ENCODE results near the gene CYP1B1. TPM values are rescaled to one million over a fixed set of nuclear protein-coding genes. Genes with fewer than 3 reads are reported as not detected.

The CYP1B1 gene
- total and polyA plus RNA-seq, 10 donors, result 17.7 to 121 (median 58.1) TPM

GRCh38 chr2:38121481-38121880, 45.5 kb upstream of the CYP1B1 start:
- intact Hi-C loops (cut with DNase I; ENCODE audit: low total_unique reads), result no loop called here
- Histone ChIP-seq H3K27ac (peak overlapping the region in 1 of 8 donors; percentile 20), H3K27me3 (replicated peaks in 1 of 7) (no peaks in the 10 kb centered on the region), H3K9me3 (peaks cover 0 to 7% (median 5%) of the 10 kb centered on the region in 8 donors), H3K36me3 (no peaks in the 10 kb centered on the region), H3K4me3 (no peak overlapping the region), H3K4me1 (peaks cover 0 to 12% (median 0%) of the 10 kb centered on the region in 6 donors)
- DNase-seq, result no peak
- no peak for TF ChIP-seq POLR2AphosphoS5 (IDR thresholded peaks at IDR 0.05)
- TF ChIP-seq CTCF (IDR thresholded peaks at IDR 0.05 in 8 of 11, conservative IDR thresholded peaks at IDR 0.05 in 3 of 11), result no peak
- TF ChIP-seq POLR2A (IDR thresholded peaks at IDR 0.05), result no peak
- WGBS, 5 donors, result 66 to 88% (median 77%) methylated on average over 2 of the region's 2 CpGs

- Histone ChIP-seq H3K4me1 (peaks cover 0 to 19% (median 1%) of the 10 kb centered on the region in 6 donors), H3K27ac (peak overlapping the region in 2 of 8 donors; percentile 20 to 21), H3K27me3 (replicated peaks in 1 of 7) (no peaks in the 10 kb centered on the region), H3K9me3 (peaks cover 0 to under 1% (median 0%) of the 10 kb centered on the region in 8 donors), H3K4me3 (no peak overlapping the region), H3K36me3 (no peaks in the 10 kb centered on the region)
- TF ChIP-seq POLR2A (IDR thresholded peaks at IDR 0.05) (no peak), POLR2AphosphoS5 (IDR thresholded peaks at IDR 0.05) (no peak), CTCF (IDR thresholded peaks at IDR 0.05 in 8 of 11, conservative IDR thresholded peaks at IDR 0.05 in 3 of 11) (no peak)
- intact Hi-C loops (cut with DNase I; ENCODE audit: low total_unique reads), result no loop called here
- 82 to 93% (median 87%) methylated on average over 5 of the region's 5 CpGs for WGBS, 5 donors
- no peak for DNase-seq
Observed at GRCh38 chr2:38120829-38121228, 44.9 kb upstream of the CYP1B1 start.

GRCh38 chr2:38120264-38120592, 44.3 kb upstream of the CYP1B1 start:
- peak overlapping the region in 2 of 8 donors; percentile 21 to 41 for H3K27ac ChIP-seq
- no peaks in the 10 kb centered on the region for H3K9me3 ChIP-seq
- intact Hi-C loops (cut with DNase I; ENCODE audit: low total_unique reads), result no loop called here
- H3K4me1 ChIP-seq, result peaks cover 0 to 25% (median 6%) of the 10 kb centered on the region in 6 donors
- TF ChIP-seq POLR2AphosphoS5 (IDR thresholded peaks at IDR 0.05) (no peak), POLR2A (IDR thresholded peaks at IDR 0.05) (no peak), CTCF (IDR thresholded peaks at IDR 0.05 in 8 of 11, conservative IDR thresholded peaks at IDR 0.05 in 3 of 11) (no peak)
- no peaks in the 10 kb centered on the region for H3K36me3 ChIP-seq
- DNase-seq, result no peak
- WGBS, 5 donors, result 69 to 90% (median 78%) methylated on average over 2 of the region's 2 CpGs
- H3K4me3 ChIP-seq, result no peak overlapping the region
- no peaks in the 10 kb centered on the region for H3K27me3 ChIP-seq (replicated peaks in 1 of 7)

- Histone ChIP-seq H3K36me3 (no peaks in the 10 kb centered on the region), H3K27ac (peak overlapping the region in 3 of 8 donors; percentile 57 to 70 (median 65)), H3K27me3 (replicated peaks in 1 of 7) (no peaks in the 10 kb centered on the region), H3K4me1 (peaks cover 0 to 44% (median 19%) of the 10 kb centered on the region in 6 donors), H3K4me3 (no peak overlapping the region), H3K9me3 (no peaks in the 10 kb centered on the region)
- intact Hi-C loops (cut with DNase I; ENCODE audit: low total_unique reads), result loop anchor here (10.0 kb wide), 2 partner anchors 122 to 222 kb away; no protein-coding TSS in a partner anchor
- no peak for DNase-seq
- TF ChIP-seq POLR2AphosphoS5 (IDR thresholded peaks at IDR 0.05) (no peak), CTCF (IDR thresholded peaks at IDR 0.05 in 8 of 11, conservative IDR thresholded peaks at IDR 0.05 in 3 of 11) (no peak), POLR2A (IDR thresholded peaks at IDR 0.05) (no peak)
- WGBS, 5 donors, result 91 to 96% (median 94%) methylated on average over 3 of the region's 3 CpGs
Observed at GRCh38 chr2:38116762-38117161, 40.8 kb upstream of the CYP1B1 start.

Measured in spleen (tissue), 11 donors.